Uterus (tissue), 4 donors: Measurements from ENCODE around the gene HS3ST6. TPM values are rescaled to one million over a fixed set of nuclear protein-coding genes. Genes with fewer than 3 reads are reported as not detected.

Experiments
- DNase-seq, 2 donors: peaks; one replicate each; pipeline ENCODE4 v3.0.0-alpha.2; 2019 to 2020
- H3K27ac ChIP-seq, 2 donors: fragments of 200-600 bp; sonication (generic); 1 replicate in 1 of 2; 2 replicates in 1 of 2; pipeline ENCODE4 v1.5.1; 2016 to 2018
- H3K27me3 ChIP-seq, 2 donors: fragments of 200-600 bp; sonication (generic); one replicate each; pipeline ENCODE4 v1.5.1; 2018 to 2019; ENCODE audit warnings: control low read depth in 1 of 2
- H3K36me3 ChIP-seq, 2 donors: fragments of 200-600 bp; sonication (generic); one replicate each; pipeline ENCODE4 v1.5.1; 2019; ENCODE audit warnings: control low read depth in 1 of 2
- H3K4me1 ChIP-seq, 2 donors: fragments of 200-600 bp; sonication (generic); one replicate each; pipeline ENCODE4 v1.5.1; 2018 to 2019; ENCODE audit warnings: control low read depth in 1 of 2
- H3K4me3 ChIP-seq, 2 donors: fragments of 200-600 bp; sonication (generic); 1 replicate in 1 of 2; 2 replicates in 1 of 2; pipeline ENCODE4 v1.5.1; 2018 to 2019; ENCODE audit warnings: mild to moderate bottlenecking in 1 of 2
- H3K9me3 ChIP-seq, 2 donors: fragments of 200-600 bp; sonication (generic); one replicate each; pipeline ENCODE4 v1.5.1; 2019; ENCODE audit warnings: control low read depth in 1 of 2
- CTCF ChIP-seq, 4 experiments: fragments of 200-600 bp in 2 of 4; fragments of 450-650 bp in 2 of 4; sonication (generic) in 2 of 4; IDR thresholded peaks; one replicate each; pipeline ENCODE4 v1.5.1; 2016 to 2019; ENCODE audit warnings: antibody characterized with exemption in 4 of 4, mild to moderate bottlenecking in 2 of 4, moderate library complexity in 1 of 4
- POLR2A ChIP-seq, 2 donors: fragments of 450-650 bp; IDR thresholded peaks; one replicate each; pipeline ENCODE4 v1.6.1; 2016; ENCODE audit warnings: antibody characterized with exemption in 2 of 2, mild to moderate bottlenecking in 1 of 2, moderate library complexity in 1 of 2
- intact Hi-C: fragments of 100-400 bp; cut with DNase I; formaldehyde crosslinking; loops from one replicate; pipeline ENCODE4 v1.15.1; 2023; ENCODE audit warnings: low total_unique reads
- total RNA-seq, 4 donors: library from RNA; depleted of rRNA in 3 of 4; stranded (reverse); fragments of >200 nt in 3 of 4; gene quantifications; one replicate each; pipeline versions ENCODE4 v1.1.0 to v1.2.4, GENCODE V29; 2014 to 2023
- donor health status: DM: yes; HTN: yes; CAD: no.

The HS3ST6 gene
- total RNA-seq, 4 donors from 2014 or later = not detected

GRCh38 chr16:1950047-1950446 lies 31.8 kb upstream of the HS3ST6 start:
- no peaks in the 10 kb centered on the region for H3K9me3 ChIP-seq
- H3K4me1 ChIP-seq = no peaks in the 10 kb centered on the region
- H3K27me3 ChIP-seq = no peaks in the 10 kb centered on the region
- intact Hi-C loops = no loop called here
- H3K4me3 ChIP-seq = no peak overlapping the region
- no peaks in the 10 kb centered on the region for H3K36me3 ChIP-seq
- TF ChIP-seq CTCF (IDR thresholded peaks at IDR 0.05) = no peak
- no peak for TF ChIP-seq POLR2A (IDR thresholded peaks at IDR 0.05)
- DNase-seq = no peak
- H3K27ac ChIP-seq = no peak overlapping the region

DNA sequence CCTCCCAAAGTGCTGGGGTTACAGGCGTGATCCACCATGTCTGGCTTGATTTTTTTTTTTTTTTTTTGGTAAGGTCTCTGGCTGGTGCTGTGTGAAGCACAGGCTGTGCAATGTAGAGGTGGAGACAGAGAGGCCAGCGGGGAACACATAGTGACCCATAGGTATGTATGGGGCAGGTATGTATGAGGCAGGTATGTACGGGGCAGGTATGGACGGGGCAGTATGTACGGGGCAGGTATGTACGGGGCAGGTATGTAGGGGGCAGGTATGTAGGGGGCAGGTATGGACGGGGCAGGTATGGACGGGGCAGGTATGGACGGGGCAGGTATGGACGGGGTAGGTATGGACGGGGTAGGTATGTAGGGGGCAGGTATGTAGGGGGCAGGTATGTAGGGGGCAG lies 31.3 kb upstream of the HS3ST6 start:
- H3K27me3 ChIP-seq = no peaks in the 10 kb centered on the region
- no peaks in the 10 kb centered on the region for H3K36me3 ChIP-seq
- no peak for DNase-seq
- H3K27ac ChIP-seq = no peak overlapping the region
- H3K9me3 ChIP-seq = no peaks in the 10 kb centered on the region
- TF ChIP-seq CTCF (IDR thresholded peaks at IDR 0.05) = no peak
- no peak for TF ChIP-seq POLR2A (IDR thresholded peaks at IDR 0.05)
- no peaks in the 10 kb centered on the region for H3K4me1 ChIP-seq
- H3K4me3 ChIP-seq = no peak overlapping the region
- intact Hi-C loops = no loop called here

- no peak overlapping the region for H3K27ac ChIP-seq
- no peaks in the 10 kb centered on the region for H3K9me3 ChIP-seq
- H3K4me3 ChIP-seq = no peak overlapping the region
- H3K27me3 ChIP-seq = no peaks in the 10 kb centered on the region
- H3K4me1 ChIP-seq = no peaks in the 10 kb centered on the region
- DNase-seq = no peak
- intact Hi-C loops = no loop called here
- H3K36me3 ChIP-seq = no peaks in the 10 kb centered on the region
- TF ChIP-seq CTCF (IDR thresholded peaks at IDR 0.05) (no peak), POLR2A (IDR thresholded peaks at IDR 0.05) (no peak)
These were observed 29.1 kb upstream of the HS3ST6 start for GRCh38 chr16:1947369-1947670.

DNA sequence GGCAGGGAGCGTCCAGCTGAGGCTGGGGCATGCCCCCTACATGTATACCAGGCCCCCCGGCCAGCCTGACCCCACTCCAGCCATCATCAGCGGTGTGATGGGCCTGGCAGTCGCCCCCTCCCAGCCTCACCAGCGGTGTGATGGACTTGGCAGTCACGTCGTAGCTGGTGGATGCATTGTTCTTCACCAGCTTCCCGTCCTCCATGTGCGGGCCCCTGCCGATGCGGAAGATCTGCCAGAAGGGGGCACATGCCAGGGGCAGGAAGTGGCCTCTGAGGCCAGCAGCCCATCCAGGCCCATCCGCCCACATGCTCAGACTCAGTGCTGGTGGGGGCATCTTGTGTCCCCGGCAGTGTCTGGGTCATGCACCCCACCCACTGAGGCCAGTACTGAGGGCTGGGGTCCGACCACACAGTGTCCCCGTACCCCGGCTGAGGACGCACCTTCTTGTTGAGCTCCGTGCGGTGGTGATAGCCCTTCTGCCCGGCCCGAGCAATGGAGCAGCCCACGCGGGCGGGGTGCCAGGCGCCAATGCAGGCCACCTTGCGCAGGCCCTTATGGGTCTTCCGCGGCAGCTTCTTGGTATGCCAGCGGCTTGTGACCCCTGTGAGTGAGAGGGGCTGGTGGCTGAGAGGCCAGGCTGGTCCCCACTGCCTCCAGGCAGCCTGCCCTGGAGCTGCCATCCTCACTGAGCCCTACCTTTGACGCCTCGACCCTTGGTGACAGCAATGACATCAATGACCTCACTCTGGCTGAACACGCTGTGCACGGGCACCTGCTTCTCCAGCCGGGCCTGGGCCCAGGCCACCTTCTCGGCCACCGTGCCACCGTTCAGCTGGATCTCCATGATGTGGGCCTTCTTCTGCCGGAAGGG lies 28.5 kb upstream of the HS3ST6 start:
- no peaks in the 10 kb centered on the region for H3K36me3 ChIP-seq
- H3K4me1 ChIP-seq = peaks cover 0 to 2% of the 10 kb centered on the region in 2 donors
- intact Hi-C loops = no loop called here
- H3K4me3 ChIP-seq = no peak overlapping the region
- TF ChIP-seq POLR2A (IDR thresholded peaks at IDR 0.05) (no peak), CTCF (IDR thresholded peaks at IDR 0.05) (no peak)
- no peaks in the 10 kb centered on the region for H3K27me3 ChIP-seq
- no peaks in the 10 kb centered on the region for H3K9me3 ChIP-seq
- no peak for DNase-seq
- no peak overlapping the region for H3K27ac ChIP-seq

DNA sequence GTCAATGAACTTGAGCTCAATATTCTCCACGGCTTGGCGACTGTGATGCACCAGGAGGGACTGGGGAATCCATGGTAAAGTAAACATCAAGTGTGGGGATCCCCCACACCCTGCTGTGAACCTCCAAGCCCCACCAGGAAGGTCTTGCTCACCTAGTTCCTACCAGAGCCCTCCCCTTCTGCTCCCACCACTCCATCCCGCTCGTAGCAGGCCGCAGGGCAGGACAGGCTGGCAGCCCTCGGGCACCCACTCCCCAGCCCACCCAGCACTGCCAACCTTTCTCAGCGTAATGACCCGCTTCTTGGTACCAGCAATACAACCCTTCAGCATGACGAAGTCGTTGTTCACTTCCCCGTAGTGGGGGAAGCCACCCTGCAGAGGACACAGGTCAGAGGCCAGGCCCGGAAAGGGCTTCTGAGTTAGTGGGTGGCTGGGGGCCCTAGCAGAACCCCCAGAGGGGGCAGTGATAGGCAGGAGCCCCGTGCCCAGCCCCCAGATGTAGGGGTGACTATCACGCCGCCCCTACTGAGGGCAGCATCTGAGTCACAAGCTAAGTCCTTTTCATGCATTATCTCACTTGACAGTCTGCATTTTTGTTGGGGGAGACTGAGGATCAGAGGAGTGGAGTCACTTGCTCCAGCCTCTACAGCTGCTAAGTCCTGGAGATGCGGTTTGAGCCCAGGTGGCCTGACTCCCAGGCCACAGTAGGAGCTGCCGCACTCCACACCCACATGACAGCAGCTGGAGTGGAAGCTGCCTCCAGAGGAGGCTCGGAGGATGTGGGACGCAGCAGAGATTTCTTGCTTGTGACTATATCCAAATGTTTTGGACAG lies 27.6 kb upstream of the HS3ST6 start:
- no peaks in the 10 kb centered on the region for H3K9me3 ChIP-seq
- H3K36me3 ChIP-seq = no peaks in the 10 kb centered on the region
- TF ChIP-seq CTCF (IDR thresholded peaks at IDR 0.05) = no peak
- TF ChIP-seq POLR2A (IDR thresholded peaks at IDR 0.05) = no peak
- no peak overlapping the region for H3K4me3 ChIP-seq
- H3K27me3 ChIP-seq = no peaks in the 10 kb centered on the region
- H3K27ac ChIP-seq = no peak overlapping the region
- no peak for DNase-seq
- peaks cover 0 to 5% of the 10 kb centered on the region in 2 donors for H3K4me1 ChIP-seq
- intact Hi-C loops = no loop called here
